AG04450 (cell line): ENCODE data around the gene MAGEL2. TPM values are rescaled to one million over a fixed set of nuclear protein-coding genes. Genes with fewer than 3 reads are reported as not detected.

ENCODE experiments used
- CTCF ChIA-PET: fragments of 300-600, 350-600 bp; formaldehyde crosslinking; extraction: SDS; loops from one replicate; lab custom pipeline; 2022; ENCODE audit warnings: antibody characterized with exemption, inconsistent platforms; lab: Charles Lee
- POLR2A ChIA-PET: fragments of 350-600 bp; formaldehyde crosslinking; extraction: SDS; loops from one replicate; lab custom pipeline; 2021; ENCODE audit warnings: antibody characterized with exemption, inconsistent platforms; lab: Yijun Ruan, JAX
- DNase-seq: peaks from one replicate; pipeline ENCODE4 v3.0.0-alpha.2; 2011; ENCODE audit warnings: low read depth, low spot score
- H3K27ac ChIP-seq: one replicate; pipeline ENCODE4 v1.5.1; 2012; ENCODE audit warnings: low read depth, low read length, control low read depth
- H3K27me3 ChIP-seq: one replicate; pipeline ENCODE4 v1.6.0; 2012; ENCODE audit warnings: low read length; ENCODE audit not compliant: control insufficient read depth, insufficient read depth
- H3K4me3 ChIP-seq: 2 replicates; pipeline ENCODE4 v1.5.1; 2011; ENCODE audit warnings: mild to moderate bottlenecking, low read depth, low read length, control low read depth
- H3K9me3 ChIP-seq: 2 replicates; pipeline ENCODE4 v1.5.1; 2012; ENCODE audit warnings: low read length; ENCODE audit not compliant: control insufficient read depth, insufficient read depth
- CTCF ChIP-seq: IDR thresholded peaks from 2 replicates; pipeline ENCODE4 v1.5.1; 2011; ENCODE audit warnings: low read depth, low read length, control low read depth, inconsistent platforms
- polyA plus RNA-seq: library from polyadenylated mRNA; depleted of rRNA; stranded (reverse); fragments of >200 nt; gene quantifications from 2 replicates; pipeline ENCODE4 v1.2.3, GENCODE V29; 2011

MAGEL2 gene
- polyA plus RNA-seq, 1 experiment, result 0.12 TPM

- H3K27ac ChIP-seq, result no peak overlapping the region
- H3K9me3 ChIP-seq, result peaks cover 12% of the 10 kb centered on the region
- DNase-seq, result no peak
- H3K27me3 ChIP-seq, result no peaks in the 10 kb centered on the region
- POLR2A ChIA-PET, result interaction anchor here (0.6 kb wide), 1 partner anchor 299 kb away, joined by 7 read pairs; no protein-coding TSS in a partner anchor
- no peak overlapping the region for H3K4me3 ChIP-seq
- no peak for TF ChIP-seq CTCF
- CTCF ChIA-PET, result interaction anchor here (1.1 kb wide), 1 partner anchor 167 kb away, joined by 3 read pairs; no protein-coding TSS in a partner anchor
Observed at GRCh38 chr15:23690015-23690414, 42.3 kb upstream of the MAGEL2 start.

GRCh38 chr15:23687143-23687470 lies 39.4 kb upstream of the MAGEL2 start, which contains the start of gene NDN:
Gene NDN (minus strand): TSS chr15:23687305. CDS start chr15:23687217, 88 bp downstream.
- ChIA-PET POLR2A (no interaction called here), CTCF (interaction anchor here (1.0 kb wide), 1 partner anchor 172 kb away, joined by 4 read pairs; no protein-coding TSS in a partner anchor)
- Histone ChIP-seq H3K4me3 (peak within 1 kb of the TSS; percentile 66), H3K9me3 (peaks cover 22% of the 10 kb centered on the region), H3K27me3 (no peaks in the 10 kb centered on the region), H3K27ac (no peak within 1 kb of the TSS)
- DNase-seq, result no peak
- TF ChIP-seq CTCF, result no peak

GRCh38 chr15:23686466-23687142 lies 38.9 kb upstream of the MAGEL2 start:
- POLR2A ChIA-PET, result no interaction called here
- H3K4me3 ChIP-seq, result peak overlapping the region; percentile 66
- DNase-seq, result no peak
- H3K27ac ChIP-seq, result no peak overlapping the region
- TF ChIP-seq CTCF, result no peak
- CTCF ChIA-PET, result interaction anchor here (1.0 kb wide), 1 partner anchor 172 kb away, joined by 4 read pairs; no protein-coding TSS in a partner anchor
- H3K27me3 ChIP-seq, result no peaks in the 10 kb centered on the region
- peaks cover 23% of the 10 kb centered on the region for H3K9me3 ChIP-seq

- DNase-seq, result no peak
- no peaks in the 10 kb centered on the region for H3K27me3 ChIP-seq
- TF ChIP-seq CTCF, result no peak
- H3K4me3 ChIP-seq, result no peak overlapping the region
- H3K9me3 ChIP-seq, result peaks cover 3% of the 10 kb centered on the region; the same call in 1 of the 2 replicates
- H3K27ac ChIP-seq, result no peak overlapping the region
- POLR2A ChIA-PET, result no interaction called here
- CTCF ChIA-PET, result no interaction called here
Observed at GRCh38 chr15:23671481-23671880, 23.8 kb upstream of the MAGEL2 start.

- Histone ChIP-seq H3K9me3 (peaks cover 3% of the 10 kb centered on the region; the same call in 1 of the 2 replicates), H3K27ac (no peak overlapping the region), H3K27me3 (no peaks in the 10 kb centered on the region), H3K4me3 (no peak overlapping the region)
- TF ChIP-seq CTCF, result no peak
- no peak for DNase-seq
- ChIA-PET POLR2A (no interaction called here), CTCF (no interaction called here)
Observed at GRCh38 chr15:23670970-23671369, 23.3 kb upstream of the MAGEL2 start.
